ENCODE data around the gene SLC26A6.

- TF ChIP-seq ATF3 (IDR thresholded peaks at IDR 0.05) (no peak), CTCF (IDR thresholded peaks at IDR 0.05; ENCODE audit: low read depth, low read length, missing input control) (no peak), RAD21 (IDR thresholded peaks at IDR 0.05) (no peak)
These were observed 42.8 kb upstream of the SLC26A6 start for GRCh38 chr3:48678056-48678455.
